WTC11 (cell line): ENCODE data around the gene ARID1A. TPM values are rescaled to one million over a fixed set of nuclear protein-coding genes. Genes with fewer than 3 reads are reported as not detected.

Source experiments
- ATAC-seq: fragments of 200-7000 bp; cut with Tn5 transposase; 2 replicates; pipeline ENCODE4 v1.10.0; 2021; ENCODE audit warnings: mild to moderate bottlenecking, moderate library complexity
- CTCF ChIA-PET: fragments of 300-600 bp; sonication (Branson Sonifier 250); formaldehyde crosslinking; loops from one replicate; lab custom pipeline; 2021; ENCODE audit warnings: antibody characterized with exemption; lab: Charles Lee
- POLR2A ChIA-PET: fragments of 350-600 bp; sonication (Branson Sonifier 250); formaldehyde crosslinking; loops from one replicate; lab custom pipeline; 2021; ENCODE audit warnings: antibody characterized with exemption; lab: Charles Lee
- DNase-seq: peaks from one replicate; pipeline ENCODE4 v3.0.0; 2021; ENCODE audit warnings: low spot score
- H3K27ac Mint-ChIP-seq: 2 replicates; pipeline ENCODE4 v1.8.0; 2021; ENCODE audit warnings: mixed read lengths
- H3K27me3 Mint-ChIP-seq: 2 replicates; pipeline ENCODE4 v1.8.0; 2021; ENCODE audit warnings: low read depth, mild to moderate bottlenecking, moderate library complexity, mixed read lengths
- H3K36me3 Mint-ChIP-seq: 2 replicates; pipeline ENCODE4 v1.8.0; 2021; ENCODE audit warnings: mixed read lengths
- H3K4me1 Mint-ChIP-seq: 2 replicates; pipeline ENCODE4 v1.8.0; 2022; ENCODE audit warnings: mixed read lengths
- H3K4me3 Mint-ChIP-seq: 2 replicates; pipeline ENCODE4 v1.8.0; 2021; ENCODE audit warnings: mild to moderate bottlenecking, moderate library complexity, mixed read lengths
- H3K9me3 Mint-ChIP-seq: 2 replicates; pipeline ENCODE4 v1.8.0; 2021; ENCODE audit warnings: mixed read lengths
- AFF4 ChIP-seq: sonication (generic); formaldehyde crosslinking; IDR thresholded peaks from 2 replicates; pipeline ENCODE4 v1.8.1; 2023; ENCODE audit warnings: mild to moderate bottlenecking, missing genetic modification reagents, borderline replicate concordance
- ATF1 ChIP-seq: sonication (generic); formaldehyde crosslinking; IDR thresholded peaks from 2 replicates; pipeline ENCODE4 v1.8.1; 2023; ENCODE audit warnings: mild to moderate bottlenecking, moderate library complexity, missing genetic modification reagents
- ATF6 ChIP-seq: sonication (generic); formaldehyde crosslinking; IDR thresholded peaks from 2 replicates; pipeline ENCODE4 v1.8.1; 2023; ENCODE audit warnings: mild to moderate bottlenecking, missing genetic modification reagents
- CTCF ChIP-seq: fragments of 200-600 bp; IDR thresholded peaks from 2 replicates; pipeline ENCODE4 v1.8.0; 2022; ENCODE audit warnings: antibody characterized with exemption
- EMX1 ChIP-seq: fragments of 250-450 bp; sonication (Bioruptor Pico); IDR thresholded peaks from 2 replicates; pipeline ENCODE4 v1.8.0; 2021; ENCODE audit warnings: mild to moderate bottlenecking
- ESRRA ChIP-seq: sonication (generic); formaldehyde crosslinking; IDR thresholded peaks from 2 replicates; pipeline ENCODE4 v1.8.1; 2022; ENCODE audit warnings: mild to moderate bottlenecking, missing genetic modification reagents, borderline replicate concordance
- FOXP4 ChIP-seq: sonication (generic); formaldehyde crosslinking; IDR thresholded peaks from 2 replicates; pipeline ENCODE4 v1.8.0; 2022; ENCODE audit warnings: mild to moderate bottlenecking, missing genetic modification reagents
- GABPB1 ChIP-seq: sonication (generic); formaldehyde crosslinking; IDR thresholded peaks from 2 replicates; pipeline ENCODE4 v1.8.1; 2023; ENCODE audit warnings: mild to moderate bottlenecking, missing genetic modification reagents
- MXD4 ChIP-seq: fragments of 250-450 bp; sonication (Bioruptor Pico); IDR thresholded peaks from 2 replicates; pipeline ENCODE4 v1.8.0; 2021; ENCODE audit warnings: mild to moderate bottlenecking, moderate library complexity, borderline replicate concordance
- OVOL2 ChIP-seq: fragments of 250-450 bp; sonication (Bioruptor Pico); IDR thresholded peaks from 2 replicates; pipeline ENCODE4 v1.9.0; 2021; ENCODE audit warnings: mild to moderate bottlenecking, borderline replicate concordance
- TCF7 ChIP-seq: sonication (generic); formaldehyde crosslinking; IDR thresholded peaks from 2 replicates; pipeline ENCODE4 v1.8.0; 2022; ENCODE audit warnings: mild to moderate bottlenecking, low read depth, missing genetic modification reagents, moderate library complexity
- TEAD4 ChIP-seq: sonication (generic); formaldehyde crosslinking; IDR thresholded peaks from 2 replicates; pipeline ENCODE4 v1.8.0; 2022; ENCODE audit warnings: mild to moderate bottlenecking, missing genetic modification reagents
- ZBTB43 ChIP-seq: sonication (generic); formaldehyde crosslinking; IDR thresholded peaks from 2 replicates; pipeline ENCODE4 v1.8.1; 2023; ENCODE audit warnings: mild to moderate bottlenecking, missing genetic modification reagents
- ZNF532 ChIP-seq: fragments of 250-450 bp; sonication (Bioruptor Pico); IDR thresholded peaks from 2 replicates; pipeline ENCODE4 v1.9.0; 2021; ENCODE audit warnings: mild to moderate bottlenecking, borderline replicate concordance
- total RNA-seq: library from RNA; stranded (reverse); gene quantifications from 3 replicates; pipeline ENCODE4 v1.2.3, GENCODE V29; 2021

Gene ARID1A
- total RNA-seq, 1 experiment from 2014 or later, result 98.0 TPM

- TF ChIP-seq AFF4 (CRISPR knock-in tag) (no peak), FOXP4 (CRISPR knock-in tag) (no peak), ATF1 (no peak), OVOL2 (CRISPR knock-in tag) (no peak)
Observed at GRCh38 chr1:26788515-26788785, 92.6 kb downstream of the ARID1A start (continued).

- H3K27ac Mint-ChIP-seq, result peak overlapping the region; percentile 64
- peak; percentile 17 for ATAC-seq
Observed at GRCh38 chr1:26788836-26789611, 93.2 kb downstream of the ARID1A start.

GRCh38 chr1:26789612-26789865 lies 93.7 kb downstream of the ARID1A start:
- Mint-ChIP-seq H3K9me3 (no peaks in the 10 kb centered on the region), H3K36me3 (peaks cover 9% of the 10 kb centered on the region), H3K4me3 (no peak overlapping the region), H3K27me3 (no peaks in the 10 kb centered on the region; the same call in 1 of the 2 replicates), H3K4me1 (peaks cover 37% of the 10 kb centered on the region), H3K27ac (no peak overlapping the region)
- POLR2A ChIA-PET, result interaction anchor here (3.0 kb wide), 1 partner anchor 97 kb away, joined by 19 read pairs; no protein-coding TSS in a partner anchor
- no peak for DNase-seq
- ATAC-seq, result no peak
- CTCF ChIA-PET, result interaction anchor here (1.2 to 5.4 kb wide), 18 partner anchors 11 to 289 kb away, joined by 3 to 110 read pairs (median 10); partner anchors contain the start of gene RPS6KA1
- TF ChIP-seq ATF6 (no peak), EMX1 (no peak), TEAD4 (CRISPR knock-in tag) (no peak), GABPB1 (no peak), MXD4 (CRISPR knock-in tag) (no peak), ZNF532 (CRISPR knock-in tag) (no peak), ESRRA (CRISPR knock-in tag) (no peak), ZBTB43 (CRISPR knock-in tag) (no peak)

More at GRCh38 chr1:26788836-26789611, 93.2 kb downstream of the ARID1A start:
- no peaks in the 10 kb centered on the region for H3K9me3 Mint-ChIP-seq
- ChIA-PET POLR2A (interaction anchor here (1.1 to 3.0 kb wide), 3 partner anchors 66 to 170 kb away, joined by 3 to 19 read pairs (median 3); no protein-coding TSS in a partner anchor), CTCF (interaction anchor here (0.6 to 5.4 kb wide), 51 partner anchors 8 to 1089 kb away, joined by 3 to 110 read pairs (median 5); partner anchors contain the start of genes FAM76A, GPN2, RPS6KA1 and ZDHHC18)
- H3K27me3 Mint-ChIP-seq, result no peaks in the 10 kb centered on the region; the same call in 1 of the 2 replicates
- peaks cover 4% of the 10 kb centered on the region for H3K36me3 Mint-ChIP-seq
- peaks cover 41% of the 10 kb centered on the region for H3K4me1 Mint-ChIP-seq
- H3K4me3 Mint-ChIP-seq, result peak overlapping the region; percentile 97
- DNase-seq, result peak; percentile 79
- TF ChIP-seq CTCF, result peak; percentile 84
- no peak for TF ChIP-seq TCF7 (CRISPR knock-in tag)
